C4-2B (cell line): Measurements from ENCODE around the gene TP53I3.

Experiments used
- ZFX ChIP-seq: fragments of 450-650 bp; IDR thresholded peaks from 2 replicates; pipeline ENCODE4 v1.6.1; 2017
- TF ChIP-seq, protein P1 (sequence below): fragments of 450-650 bp; conservative IDR thresholded peaks from 2 replicates; pipeline ENCODE4 v1.5.1; 2017; ENCODE audit warnings: mild to moderate bottlenecking

DNA sequence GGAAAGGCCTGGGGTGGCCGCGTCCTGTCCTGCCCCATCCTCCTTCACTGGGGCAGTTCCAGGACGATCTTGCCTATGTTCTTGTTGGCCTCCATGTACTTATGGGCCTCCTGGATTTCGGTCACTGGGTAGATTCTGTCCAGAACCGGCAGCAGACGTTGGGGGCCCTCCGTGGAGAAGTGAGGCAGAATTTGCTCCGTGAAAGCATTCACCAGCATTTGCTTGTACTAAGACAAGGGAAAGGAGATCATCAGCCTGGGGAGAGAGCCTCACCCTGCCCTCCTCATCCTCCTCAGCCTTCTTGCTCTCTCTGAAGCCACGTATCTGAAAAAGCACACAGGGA lies 7.1 kb downstream of the TP53I3 start:
- TF ChIP-seq, protein P1, sequence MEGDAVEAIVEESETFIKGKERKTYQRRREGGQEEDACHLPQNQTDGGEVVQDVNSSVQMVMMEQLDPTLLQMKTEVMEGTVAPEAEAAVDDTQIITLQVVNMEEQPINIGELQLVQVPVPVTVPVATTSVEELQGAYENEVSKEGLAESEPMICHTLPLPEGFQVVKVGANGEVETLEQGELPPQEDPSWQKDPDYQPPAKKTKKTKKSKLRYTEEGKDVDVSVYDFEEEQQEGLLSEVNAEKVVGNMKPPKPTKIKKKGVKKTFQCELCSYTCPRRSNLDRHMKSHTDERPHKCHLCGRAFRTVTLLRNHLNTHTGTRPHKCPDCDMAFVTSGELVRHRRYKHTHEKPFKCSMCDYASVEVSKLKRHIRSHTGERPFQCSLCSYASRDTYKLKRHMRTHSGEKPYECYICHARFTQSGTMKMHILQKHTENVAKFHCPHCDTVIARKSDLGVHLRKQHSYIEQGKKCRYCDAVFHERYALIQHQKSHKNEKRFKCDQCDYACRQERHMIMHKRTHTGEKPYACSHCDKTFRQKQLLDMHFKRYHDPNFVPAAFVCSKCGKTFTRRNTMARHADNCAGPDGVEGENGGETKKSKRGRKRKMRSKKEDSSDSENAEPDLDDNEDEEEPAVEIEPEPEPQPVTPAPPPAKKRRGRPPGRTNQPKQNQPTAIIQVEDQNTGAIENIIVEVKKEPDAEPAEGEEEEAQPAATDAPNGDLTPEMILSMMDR: no peak
- TF ChIP-seq ZFX: no peak
